GM12892 (cell line): ENCODE results near the gene CDON. TPM values are rescaled to one million over a fixed set of nuclear protein-coding genes. Genes with fewer than 3 reads are reported as not detected.

Source experiments
- DNase-seq: peaks from one replicate; pipeline ENCODE4 v3.0.0; 2011; ENCODE audit not compliant: insufficient read length
- FAIRE-seq: peaks from 2 replicates; lab custom pipeline; 2011; peaks lifted over from hg19 to GRCh38; lab: Jason Lieb, UNC
- POLR2A ChIP-seq: IDR thresholded peaks from 2 replicates; pipeline ENCODE4 v1.6.1; 2011; ENCODE audit warnings: low read depth, low read length, control low read depth
- POLR2AphosphoS5 ChIP-seq: IDR thresholded peaks from 2 replicates; pipeline ENCODE4 v1.6.1; 2011; ENCODE audit warnings: low read depth, low read length, control low read depth
- TAF1 ChIP-seq: IDR thresholded peaks from 2 replicates; pipeline ENCODE4 v1.6.1; 2011; ENCODE audit warnings: low read depth, mild to moderate bottlenecking, control low read depth, low read length, borderline replicate concordance
- polyA plus RNA-seq: library from polyadenylated mRNA; unstranded; fragments of >200 nt; gene quantifications from one replicate; pipeline ENCODE4 v1.2.1, GENCODE V29; 2012; ENCODE audit warnings: missing spikeins, inconsistent platforms; ENCODE audit not compliant: missing spikeins

CDON gene, protein sequence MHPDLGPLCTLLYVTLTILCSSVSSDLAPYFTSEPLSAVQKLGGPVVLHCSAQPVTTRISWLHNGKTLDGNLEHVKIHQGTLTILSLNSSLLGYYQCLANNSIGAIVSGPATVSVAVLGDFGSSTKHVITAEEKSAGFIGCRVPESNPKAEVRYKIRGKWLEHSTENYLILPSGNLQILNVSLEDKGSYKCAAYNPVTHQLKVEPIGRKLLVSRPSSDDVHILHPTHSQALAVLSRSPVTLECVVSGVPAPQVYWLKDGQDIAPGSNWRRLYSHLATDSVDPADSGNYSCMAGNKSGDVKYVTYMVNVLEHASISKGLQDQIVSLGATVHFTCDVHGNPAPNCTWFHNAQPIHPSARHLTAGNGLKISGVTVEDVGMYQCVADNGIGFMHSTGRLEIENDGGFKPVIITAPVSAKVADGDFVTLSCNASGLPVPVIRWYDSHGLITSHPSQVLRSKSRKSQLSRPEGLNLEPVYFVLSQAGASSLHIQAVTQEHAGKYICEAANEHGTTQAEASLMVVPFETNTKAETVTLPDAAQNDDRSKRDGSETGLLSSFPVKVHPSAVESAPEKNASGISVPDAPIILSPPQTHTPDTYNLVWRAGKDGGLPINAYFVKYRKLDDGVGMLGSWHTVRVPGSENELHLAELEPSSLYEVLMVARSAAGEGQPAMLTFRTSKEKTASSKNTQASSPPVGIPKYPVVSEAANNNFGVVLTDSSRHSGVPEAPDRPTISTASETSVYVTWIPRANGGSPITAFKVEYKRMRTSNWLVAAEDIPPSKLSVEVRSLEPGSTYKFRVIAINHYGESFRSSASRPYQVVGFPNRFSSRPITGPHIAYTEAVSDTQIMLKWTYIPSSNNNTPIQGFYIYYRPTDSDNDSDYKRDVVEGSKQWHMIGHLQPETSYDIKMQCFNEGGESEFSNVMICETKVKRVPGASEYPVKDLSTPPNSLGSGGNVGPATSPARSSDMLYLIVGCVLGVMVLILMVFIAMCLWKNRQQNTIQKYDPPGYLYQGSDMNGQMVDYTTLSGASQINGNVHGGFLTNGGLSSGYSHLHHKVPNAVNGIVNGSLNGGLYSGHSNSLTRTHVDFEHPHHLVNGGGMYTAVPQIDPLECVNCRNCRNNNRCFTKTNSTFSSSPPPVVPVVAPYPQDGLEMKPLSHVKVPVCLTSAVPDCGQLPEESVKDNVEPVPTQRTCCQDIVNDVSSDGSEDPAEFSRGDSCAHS (N-terminal part only)
- polyA plus RNA-seq = 0.15 TPM

DNA sequence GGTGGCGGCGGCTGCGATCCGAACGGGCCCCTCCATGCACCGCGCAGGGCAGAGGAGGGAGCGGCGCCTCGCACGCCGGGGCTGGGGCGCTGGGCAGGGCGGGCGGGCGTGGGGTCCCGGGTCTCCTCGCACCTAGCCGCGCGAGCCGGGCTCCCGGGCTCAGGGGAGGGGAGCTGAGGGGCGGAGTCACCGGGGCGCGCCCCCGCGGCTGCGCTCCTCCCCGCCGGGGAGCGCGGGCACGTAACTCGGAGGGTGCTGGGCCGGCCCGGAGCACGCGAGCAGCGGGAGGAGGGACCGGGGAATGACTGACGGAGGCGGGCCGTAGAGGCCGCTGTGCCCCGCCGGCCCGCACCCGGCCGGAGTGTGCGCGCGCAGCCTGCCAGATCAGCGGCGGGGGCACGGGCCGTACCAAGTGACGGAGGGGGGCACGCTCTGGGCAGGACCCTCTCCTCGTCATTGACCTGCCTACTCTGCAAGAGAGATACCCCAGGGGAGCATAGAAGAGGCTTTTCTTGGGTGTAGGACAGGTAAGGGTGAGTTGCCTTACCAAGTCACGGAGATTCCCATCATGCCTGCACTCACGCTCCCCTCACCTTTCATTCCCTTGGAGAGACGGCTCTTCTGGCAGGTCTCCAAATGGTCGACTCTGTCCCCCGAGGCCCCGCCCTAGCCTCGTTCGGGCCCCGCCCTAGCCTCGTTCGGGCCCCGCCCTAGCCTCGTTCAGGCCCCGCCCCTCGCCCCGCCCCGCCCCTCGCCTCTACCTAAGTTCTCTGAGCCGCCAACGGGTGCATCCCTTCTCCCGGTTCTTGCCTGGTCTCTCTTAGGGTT lies at the start of gene CDON:
Gene CDON, minus strand, starts transcription at position 188 of the 828 bp plus-strand sequence. CDS start 39,390 bp downstream, outside the sequence.
- TF ChIP-seq POLR2A = no peak
- TF ChIP-seq POLR2AphosphoS5 = no peak; the same call in 1 of the 2 replicates
- no peak for TF ChIP-seq TAF1
- FAIRE-seq (peak; percentile 100), DNase-seq (peak; percentile 98)

DNA sequence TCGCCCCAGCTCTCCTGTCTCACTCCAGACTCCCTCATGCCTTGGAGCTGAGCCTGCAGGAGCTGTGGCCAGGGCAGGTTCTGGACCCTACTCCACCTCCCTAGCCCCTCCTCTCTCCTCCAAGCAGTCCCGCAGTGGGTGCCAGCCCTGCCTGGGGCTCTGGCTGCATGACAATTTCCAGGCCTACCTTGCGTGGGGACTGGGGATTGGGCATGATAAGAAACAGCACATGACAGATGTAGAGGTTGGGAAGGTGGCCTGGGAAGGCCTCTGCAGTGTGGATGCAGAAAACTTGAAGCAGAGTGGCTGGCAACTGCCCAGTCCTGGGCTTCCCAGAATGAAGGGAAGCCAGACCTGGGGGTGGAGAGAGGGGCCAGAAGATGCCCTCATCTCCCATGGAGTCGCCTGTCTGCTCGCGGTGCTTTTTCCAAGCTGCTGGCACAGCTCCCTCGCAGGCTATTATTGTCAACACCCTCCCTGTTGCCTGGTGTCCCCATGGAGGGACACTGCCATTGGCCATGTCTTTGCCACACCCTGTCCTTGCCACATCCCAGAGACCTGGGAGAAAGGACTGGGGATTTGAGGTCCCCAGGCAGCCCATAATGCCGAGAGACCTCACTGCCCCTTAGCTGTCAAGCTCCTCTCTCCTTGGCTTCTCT lies 48.9 kb upstream of the CDON start:
- FAIRE-seq = no peak
- TF ChIP-seq TAF1 (no peak), POLR2A (no peak), POLR2AphosphoS5 (no peak)
- DNase-seq = no peak

DNA sequence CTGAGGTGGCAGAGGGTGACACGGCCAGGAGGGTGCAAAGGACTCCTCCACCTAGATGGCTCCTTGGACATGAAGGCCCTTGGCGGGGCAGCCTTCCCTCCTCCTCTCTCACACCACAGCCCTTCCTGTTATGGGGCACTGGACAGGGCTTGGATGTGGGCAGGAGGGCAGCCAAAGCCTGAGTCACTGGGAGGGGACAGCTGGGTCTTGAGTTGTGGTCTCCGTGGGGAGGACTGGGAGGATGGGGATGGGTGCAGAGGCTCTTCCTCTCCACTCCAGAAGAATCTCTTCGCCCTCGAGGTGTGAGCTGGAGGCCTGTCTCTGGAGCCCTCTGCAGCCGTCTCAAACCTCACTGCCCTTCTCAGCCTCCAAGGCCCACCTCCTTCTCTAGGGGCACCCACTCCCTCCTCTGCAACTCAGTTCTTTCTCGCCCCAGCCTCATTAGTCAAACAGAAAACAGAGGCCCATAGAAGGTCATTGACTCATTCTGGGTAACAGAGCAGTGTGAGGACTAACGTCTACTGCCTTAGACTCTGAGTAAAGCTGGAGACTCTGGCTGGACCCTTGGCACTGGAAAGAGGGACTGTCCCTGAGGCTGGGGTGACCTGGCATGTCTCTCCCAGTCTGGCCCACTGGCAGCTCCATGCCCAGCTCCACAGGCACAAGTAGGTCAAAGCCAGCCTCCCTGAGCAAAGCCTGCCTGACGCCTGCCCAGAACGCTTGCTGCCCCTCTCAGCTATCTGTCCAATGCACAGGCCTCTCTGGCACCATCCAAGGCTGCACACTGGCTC lies 47.5 kb upstream of the CDON start:
- TF ChIP-seq TAF1 (no peak), POLR2AphosphoS5 (no peak), POLR2A (no peak)
- FAIRE-seq (no peak), DNase-seq (no peak)

DNA sequence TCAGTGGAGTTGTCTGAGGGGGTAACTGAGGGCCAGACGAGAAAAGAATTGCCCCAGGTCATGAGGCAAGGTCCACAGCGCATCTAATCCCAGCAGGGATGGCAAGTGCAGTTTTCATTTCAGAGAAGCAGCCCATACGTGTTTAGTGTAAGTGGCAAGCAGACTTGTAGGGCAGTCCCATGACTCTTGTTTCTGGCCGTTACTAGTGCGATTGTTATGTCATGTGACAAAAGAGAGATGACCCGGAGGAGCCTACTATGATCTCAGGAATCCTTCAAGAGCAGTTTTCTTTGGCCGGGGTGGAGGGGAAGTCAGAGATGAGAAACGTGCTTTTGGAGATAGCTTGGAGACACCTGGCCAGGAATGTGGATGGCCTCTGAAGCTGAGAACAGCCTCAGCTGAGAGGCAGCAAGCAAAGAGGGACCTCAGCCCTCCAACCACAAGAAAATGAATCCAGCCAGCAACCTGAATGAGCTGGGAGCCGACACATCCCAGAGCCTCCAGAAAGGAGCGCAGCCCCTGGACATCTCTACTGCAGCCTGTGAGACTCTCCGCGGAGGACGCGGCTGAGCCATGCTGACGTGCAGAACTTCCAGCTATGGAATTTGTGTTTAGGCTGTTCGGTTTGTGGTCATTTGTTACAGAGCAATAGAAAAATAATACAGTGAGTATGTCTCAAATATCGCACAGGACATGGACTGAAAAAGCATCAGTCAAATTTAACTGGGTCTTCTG lies 44.1 kb upstream of the CDON start:
- FAIRE-seq (no peak), DNase-seq (no peak)
- TF ChIP-seq POLR2AphosphoS5 = no peak
- no peak for TF ChIP-seq POLR2A
- no peak for TF ChIP-seq TAF1

DNA sequence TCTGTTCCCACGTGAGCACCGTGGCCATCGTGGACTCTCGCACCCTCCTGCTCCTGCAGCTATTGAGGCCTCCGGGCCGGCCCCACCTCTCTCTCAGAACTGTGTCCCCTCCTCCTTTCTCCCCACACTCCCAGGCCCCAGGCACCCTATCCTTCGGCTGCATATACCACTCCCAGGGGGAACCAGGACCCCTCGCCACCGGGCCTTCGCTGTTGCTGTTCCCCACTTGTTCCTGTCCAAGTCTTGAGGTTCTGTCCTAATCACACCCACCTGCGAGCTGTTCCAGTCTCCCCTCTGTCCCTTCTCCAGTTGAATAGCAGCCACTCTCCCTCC lies 43.0 kb upstream of the CDON start:
- DNase-seq (no peak), FAIRE-seq (no peak)
- no peak for TF ChIP-seq POLR2AphosphoS5
- TF ChIP-seq POLR2A = no peak
- no peak for TF ChIP-seq TAF1

DNA sequence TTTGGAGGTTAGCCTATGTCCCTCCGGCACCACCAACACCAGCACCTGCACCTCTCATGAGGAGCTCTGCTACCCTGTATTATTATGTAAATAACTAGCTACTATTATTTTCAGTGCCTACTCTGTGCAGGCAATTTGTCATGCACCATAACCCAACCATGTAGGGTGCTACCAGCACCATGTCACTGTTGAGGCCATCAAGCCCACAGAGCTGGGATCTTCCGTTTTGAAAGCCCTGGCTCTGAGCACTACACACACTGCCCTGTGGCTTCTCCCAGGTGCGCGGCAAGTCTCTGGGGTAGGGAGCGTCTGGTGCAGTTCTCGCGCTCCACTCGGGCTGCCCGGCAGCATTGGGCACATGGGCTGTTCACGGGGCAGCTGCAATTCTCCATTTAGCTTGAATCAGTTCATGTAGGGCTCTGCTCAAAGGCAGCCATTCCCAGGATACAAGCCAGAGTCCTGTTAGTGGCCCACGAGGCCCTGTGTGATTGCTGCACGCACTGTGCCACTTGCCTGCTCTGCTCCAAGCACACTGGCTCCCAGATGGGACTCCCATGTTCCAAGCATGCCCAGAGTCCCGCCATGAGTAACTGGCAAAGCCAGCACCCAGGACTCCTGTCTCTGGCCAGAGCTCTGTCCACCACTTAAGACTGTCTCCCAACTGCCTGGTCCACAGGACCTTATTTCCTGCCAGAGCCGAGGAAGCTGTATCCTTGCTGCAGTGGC lies 42.5 kb upstream of the CDON start:
- TF ChIP-seq TAF1 = no peak
- TF ChIP-seq POLR2A = no peak
- no peak for TF ChIP-seq POLR2AphosphoS5
- FAIRE-seq (no peak), DNase-seq (no peak)

DNA sequence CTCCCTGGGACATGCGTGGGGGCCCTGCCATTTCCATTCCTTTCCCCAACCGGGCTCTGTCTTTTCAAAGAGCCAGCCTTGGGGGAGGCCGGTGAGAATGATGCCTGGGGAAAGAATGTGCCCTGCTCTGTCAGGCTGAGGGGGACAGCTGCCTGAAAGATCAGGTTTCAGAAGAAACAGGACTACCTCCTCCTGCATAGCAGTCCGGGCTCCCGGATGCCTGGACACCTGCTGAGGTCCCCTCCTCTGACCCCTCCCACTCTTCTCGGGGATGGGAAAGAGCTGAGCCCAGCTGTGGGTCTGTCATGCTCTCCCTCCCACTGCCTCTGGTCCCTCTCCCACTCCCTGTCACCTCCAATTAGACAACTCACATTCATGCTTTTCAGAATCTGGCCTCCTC lies 41.8 kb upstream of the CDON start:
- TF ChIP-seq TAF1 (no peak), POLR2AphosphoS5 (no peak), POLR2A (no peak)
- DNase-seq (no peak), FAIRE-seq (no peak)

DNA sequence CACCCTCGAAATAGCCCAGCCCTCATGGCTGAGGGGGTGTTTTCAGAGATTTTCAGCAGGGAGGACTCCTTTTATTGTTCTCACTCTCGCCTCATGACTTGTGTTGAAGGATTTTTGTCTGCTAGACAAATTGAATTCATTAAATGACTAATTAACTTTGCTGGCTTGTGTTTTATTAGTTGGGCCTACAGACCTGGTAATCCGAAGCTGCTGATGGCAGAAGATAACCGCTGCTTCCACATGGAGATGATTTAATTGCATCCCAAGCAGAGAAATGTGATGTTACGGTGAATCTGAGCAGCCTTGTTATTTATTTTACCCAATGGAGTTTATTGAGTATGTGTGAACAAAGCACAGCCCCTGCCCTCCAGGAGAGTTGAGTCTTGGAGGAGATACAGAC lies 40.5 kb upstream of the CDON start:
- TF ChIP-seq POLR2AphosphoS5 = no peak
- TF ChIP-seq POLR2A = no peak
- TF ChIP-seq TAF1 = no peak
- no peak for FAIRE-seq
- no peak for DNase-seq
